ENCODE measurements around the gene KIF26B. TPM values are rescaled to one million over a fixed set of nuclear protein-coding genes. Genes with fewer than 3 reads are reported as not detected.

Gene KIF26B
- total RNA-seq, 1 donor from 2014 or later = 8.8 TPM

DNA sequence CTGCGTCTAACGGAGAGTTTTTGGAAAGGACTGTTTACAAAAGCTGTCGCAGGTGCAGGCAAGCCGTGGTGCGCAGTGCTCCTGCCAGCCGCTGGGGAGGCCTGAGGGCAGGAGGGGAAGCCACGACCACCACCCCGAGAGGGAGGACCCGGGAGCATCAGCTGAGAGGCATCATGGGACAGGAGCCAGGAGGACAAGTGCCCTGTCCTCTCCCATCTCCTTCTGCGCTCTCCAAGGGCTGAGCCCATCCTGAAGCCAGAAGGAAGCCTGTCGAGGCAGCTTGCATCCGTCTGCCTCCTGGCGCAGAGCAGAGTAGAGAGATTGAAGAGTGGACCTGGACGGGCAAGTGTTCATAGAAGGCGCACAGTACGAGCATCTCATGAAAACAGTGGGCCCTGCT lies 310.9 kb downstream of the KIF26B start:
- TF ChIP-seq, protein P1, sequence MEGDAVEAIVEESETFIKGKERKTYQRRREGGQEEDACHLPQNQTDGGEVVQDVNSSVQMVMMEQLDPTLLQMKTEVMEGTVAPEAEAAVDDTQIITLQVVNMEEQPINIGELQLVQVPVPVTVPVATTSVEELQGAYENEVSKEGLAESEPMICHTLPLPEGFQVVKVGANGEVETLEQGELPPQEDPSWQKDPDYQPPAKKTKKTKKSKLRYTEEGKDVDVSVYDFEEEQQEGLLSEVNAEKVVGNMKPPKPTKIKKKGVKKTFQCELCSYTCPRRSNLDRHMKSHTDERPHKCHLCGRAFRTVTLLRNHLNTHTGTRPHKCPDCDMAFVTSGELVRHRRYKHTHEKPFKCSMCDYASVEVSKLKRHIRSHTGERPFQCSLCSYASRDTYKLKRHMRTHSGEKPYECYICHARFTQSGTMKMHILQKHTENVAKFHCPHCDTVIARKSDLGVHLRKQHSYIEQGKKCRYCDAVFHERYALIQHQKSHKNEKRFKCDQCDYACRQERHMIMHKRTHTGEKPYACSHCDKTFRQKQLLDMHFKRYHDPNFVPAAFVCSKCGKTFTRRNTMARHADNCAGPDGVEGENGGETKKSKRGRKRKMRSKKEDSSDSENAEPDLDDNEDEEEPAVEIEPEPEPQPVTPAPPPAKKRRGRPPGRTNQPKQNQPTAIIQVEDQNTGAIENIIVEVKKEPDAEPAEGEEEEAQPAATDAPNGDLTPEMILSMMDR (IDR thresholded peaks at IDR 0.05) = no peak
- Mint-ChIP-seq H3K4me1 (ENCODE audit: unreplicated experiment) (no peaks in the 10 kb centered on the region), H3K9me3 (ENCODE audit: unreplicated experiment) (no peaks in the 10 kb centered on the region), H3K36me3 (ENCODE audit: unreplicated experiment) (no peaks in the 10 kb centered on the region), H3K27ac (ENCODE audit: unreplicated experiment) (no peak overlapping the region), H3K4me3 (ENCODE audit: unreplicated experiment) (no peak overlapping the region), H3K27me3 (ENCODE audit: unreplicated experiment) (no peaks in the 10 kb centered on the region)
- DNase-seq (ENCODE audit: extremely low spot score, unreplicated experiment) = no peak

DNA sequence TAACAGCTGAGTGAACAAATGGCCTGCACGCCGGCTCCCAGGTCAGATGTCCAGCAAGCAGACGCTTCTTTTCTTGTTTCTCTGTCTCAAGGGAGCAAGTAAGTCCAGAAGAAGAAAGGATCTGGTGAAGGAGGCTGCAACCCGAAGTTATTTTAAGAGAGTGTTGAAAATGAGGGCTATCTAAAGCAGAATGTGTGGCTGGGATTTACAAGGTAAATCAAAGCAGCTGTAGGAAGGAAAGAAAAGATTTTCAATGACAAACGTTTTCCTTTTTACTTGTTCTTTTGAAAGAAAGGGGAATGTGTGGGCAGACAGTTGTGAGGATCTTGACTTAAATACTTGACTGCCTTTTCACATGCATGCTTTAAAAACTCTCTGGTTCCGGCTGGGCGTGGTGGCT lies 311.5 kb downstream of the KIF26B start:
- H3K27ac Mint-ChIP-seq (ENCODE audit: unreplicated experiment) = no peak overlapping the region
- no peaks in the 10 kb centered on the region for H3K36me3 Mint-ChIP-seq (ENCODE audit: unreplicated experiment)
- no peaks in the 10 kb centered on the region for H3K4me1 Mint-ChIP-seq (ENCODE audit: unreplicated experiment)
- TF ChIP-seq, protein P1 (IDR thresholded peaks at IDR 0.05) = no peak
- no peaks in the 10 kb centered on the region for H3K27me3 Mint-ChIP-seq (ENCODE audit: unreplicated experiment)
- no peaks in the 10 kb centered on the region for H3K9me3 Mint-ChIP-seq (ENCODE audit: unreplicated experiment)
- H3K4me3 Mint-ChIP-seq (ENCODE audit: unreplicated experiment) = no peak overlapping the region
- no peak for DNase-seq (ENCODE audit: extremely low spot score, unreplicated experiment)

DNA sequence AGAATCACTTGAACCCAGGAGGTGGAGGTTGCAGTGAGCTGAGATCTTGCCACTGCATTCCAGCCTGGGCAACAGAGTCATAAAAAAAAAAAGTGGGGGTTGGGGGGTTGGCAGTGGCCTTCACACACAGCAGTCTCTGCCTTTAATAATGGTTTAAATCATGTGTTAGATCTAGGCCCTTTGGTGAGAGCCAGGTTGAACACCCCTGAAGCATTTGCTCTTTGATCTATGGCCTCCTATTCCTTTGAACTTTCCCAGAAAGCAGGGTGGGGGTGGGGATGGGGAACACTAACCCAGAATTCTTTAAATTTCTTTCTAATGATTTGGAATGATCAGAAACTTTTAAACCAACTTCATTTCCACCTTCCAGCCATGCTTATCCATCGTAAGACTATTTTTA lies 313.0 kb downstream of the KIF26B start:
- TF ChIP-seq, protein P1 (IDR thresholded peaks at IDR 0.05) = no peak

DNA sequence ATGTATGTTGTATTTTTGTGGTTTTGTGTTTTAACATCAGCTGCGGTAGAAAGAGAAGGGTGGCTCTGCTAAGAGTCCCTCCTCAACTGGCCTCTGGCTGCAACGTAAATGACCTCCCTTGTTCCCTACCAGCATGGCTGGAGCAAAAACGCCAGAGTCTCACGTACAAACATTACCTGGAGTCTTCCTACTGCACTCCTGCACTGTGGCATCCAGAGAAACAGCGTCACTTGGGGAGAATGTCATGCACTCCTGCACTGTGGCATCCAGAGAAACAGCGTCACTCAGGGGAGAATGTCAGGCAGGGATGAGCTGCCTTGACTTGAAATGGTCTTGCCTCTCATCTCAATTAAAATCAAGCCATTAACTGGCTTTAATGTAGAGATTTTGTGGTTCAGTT lies 314.2 kb downstream of the KIF26B start:
- Mint-ChIP-seq H3K9me3 (ENCODE audit: unreplicated experiment) (no peaks in the 10 kb centered on the region), H3K4me3 (ENCODE audit: unreplicated experiment) (no peak overlapping the region), H3K27me3 (ENCODE audit: unreplicated experiment) (no peaks in the 10 kb centered on the region), H3K27ac (ENCODE audit: unreplicated experiment) (no peak overlapping the region), H3K36me3 (ENCODE audit: unreplicated experiment) (no peaks in the 10 kb centered on the region), H3K4me1 (ENCODE audit: unreplicated experiment) (no peaks in the 10 kb centered on the region)
- TF ChIP-seq, protein P1 (IDR thresholded peaks at IDR 0.05) = no peak
- DNase-seq (ENCODE audit: extremely low spot score, unreplicated experiment) = no peak

More for the DNA sequence above, 313.0 kb downstream of the KIF26B start:
- H3K4me3 Mint-ChIP-seq (ENCODE audit: unreplicated experiment) = no peak overlapping the region
- no peak overlapping the region for H3K27ac Mint-ChIP-seq (ENCODE audit: unreplicated experiment)
- no peaks in the 10 kb centered on the region for H3K4me1 Mint-ChIP-seq (ENCODE audit: unreplicated experiment)
- no peaks in the 10 kb centered on the region for H3K36me3 Mint-ChIP-seq (ENCODE audit: unreplicated experiment)
- no peaks in the 10 kb centered on the region for H3K27me3 Mint-ChIP-seq (ENCODE audit: unreplicated experiment)
- no peaks in the 10 kb centered on the region for H3K9me3 Mint-ChIP-seq (ENCODE audit: unreplicated experiment)
- no peak for DNase-seq (ENCODE audit: extremely low spot score, unreplicated experiment)

DNA sequence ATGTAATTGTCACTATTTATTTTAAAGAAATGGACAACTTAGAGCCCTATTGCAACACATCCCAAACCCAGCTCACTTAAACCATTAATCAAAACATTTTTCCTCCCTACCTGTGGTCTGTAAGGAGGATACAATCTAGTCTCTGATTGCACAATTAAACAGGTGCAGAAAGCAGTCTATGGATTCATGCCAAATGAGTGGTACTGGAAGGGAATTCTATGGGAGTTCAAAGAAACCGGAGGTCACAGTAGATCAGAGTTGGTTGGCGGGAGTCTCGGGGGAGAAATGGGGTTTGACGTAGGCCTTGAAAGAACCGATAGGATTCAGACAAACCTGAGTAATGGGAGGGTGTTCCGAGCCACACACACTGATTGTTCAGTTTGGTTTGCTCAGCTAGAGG lies 314.9 kb downstream of the KIF26B start:
- Mint-ChIP-seq H3K27me3 (ENCODE audit: unreplicated experiment) (no peaks in the 10 kb centered on the region), H3K4me3 (ENCODE audit: unreplicated experiment) (no peak overlapping the region), H3K9me3 (ENCODE audit: unreplicated experiment) (peaks cover 2% of the 10 kb centered on the region), H3K27ac (ENCODE audit: unreplicated experiment) (no peak overlapping the region), H3K4me1 (ENCODE audit: unreplicated experiment) (no peaks in the 10 kb centered on the region), H3K36me3 (ENCODE audit: unreplicated experiment) (no peaks in the 10 kb centered on the region)
- DNase-seq (ENCODE audit: extremely low spot score, unreplicated experiment) = no peak
- TF ChIP-seq, protein P1 (IDR thresholded peaks at IDR 0.05) = no peak

Measured in osteocyte (in vitro differentiated cells).